Esophagus muscularis mucosa (tissue), 4 donors: ENCODE measurements around the gene GRID1. TPM values are rescaled to one million over a fixed set of nuclear protein-coding genes. Genes with fewer than 3 reads are reported as not detected.

Experiments
- DNase-seq: peaks from one replicate; pipeline ENCODE4 v3.0.0-alpha.2; 2017; ENCODE audit errors: extremely low spot score
- H3K27ac ChIP-seq, 4 donors: fragments of 200-600 bp; sonication (generic); replicated peaks in 1 of 4; 1 replicate in 3 of 4; 2 replicates in 1 of 4; pipeline ENCODE4 v1.5.1; 2016 to 2019; ENCODE audit warnings: mild to moderate bottlenecking in 1 of 4
- H3K27me3 ChIP-seq, 4 donors: fragments of 200-600 bp; sonication (generic); one replicate each; pipeline versions ENCODE4 v1.5.1 to v1.6.0; 2016 to 2019
- H3K36me3 ChIP-seq, 4 donors: fragments of 200-600 bp; sonication (generic); one replicate each; pipeline ENCODE4 v1.5.1; 2016 to 2019
- H3K4me1 ChIP-seq, 4 donors: fragments of 200-600 bp; sonication (generic); one replicate each; pipeline ENCODE4 v1.5.1; 2016 to 2019
- H3K4me3 ChIP-seq, 4 donors: fragments of 200-600 bp; sonication (generic); 1 replicate in 2 of 4; 2 replicates in 2 of 4; pipeline ENCODE4 v1.5.1; 2016 to 2019; ENCODE audit warnings: mild to moderate bottlenecking in 4 of 4, moderate library complexity in 1 of 4
- H3K9me3 ChIP-seq, 4 donors: fragments of 200-600 bp; sonication (generic); 1 replicate in 3 of 4; 2 replicates in 1 of 4; pipeline ENCODE4 v1.5.1; 2016 to 2019
- CTCF ChIP-seq, 3 experiments: fragments of 200-600 bp in 2 of 3; fragments of 450-650 bp in 1 of 3; sonication (generic) in 2 of 3; IDR thresholded peaks; one replicate each; pipeline ENCODE4 v1.5.1; 2017 to 2019; ENCODE audit warnings: antibody characterized with exemption in 3 of 3, mild to moderate bottlenecking in 2 of 3, moderate library complexity in 1 of 3
- EP300 ChIP-seq: sonication (generic); formaldehyde crosslinking; IDR thresholded peaks from one replicate; pipeline ENCODE4 v1.6.1; 2017; ENCODE audit warnings: antibody characterized with exemption
- POLR2A ChIP-seq: fragments of 450-650 bp; IDR thresholded peaks from one replicate; pipeline ENCODE4 v1.6.1; 2017; ENCODE audit warnings: antibody characterized with exemption, moderate library complexity, mild to moderate bottlenecking, low read depth
- POLR2AphosphoS5 ChIP-seq, 2 donors: sonication (generic); formaldehyde crosslinking; IDR thresholded peaks; one replicate each; pipeline ENCODE4 v1.6.1; 2017; ENCODE audit warnings: antibody characterized with exemption in 2 of 2
- WGBS: methylation state at CpG from one replicate; pipeline ENCODE4 v1.1.5; 2018; 5-methylcytosine and 5-hydroxymethylcytosine counted together
- intact Hi-C: fragments of 100-400 bp; cut with DNase I; formaldehyde crosslinking; loops from one replicate; pipeline ENCODE4 v1.15.1; 2023
- total RNA-seq, 4 donors: library from RNA; depleted of rRNA; stranded (reverse); fragments of >200 nt; gene quantifications; one replicate each; pipeline versions ENCODE4 v1.1.0 to v1.2.1, GENCODE V29; 2016

The GRID1 gene
- total RNA-seq, 4 donors from 2014 or later = under 0.01 to 1.3 (median 1.1) TPM

- 82% methylated on average over 4 of the region's 5 CpGs for WGBS
- Histone ChIP-seq H3K27ac (no peak overlapping the region), H3K4me3 (no peak overlapping the region), H3K36me3 (no peaks in the 10 kb centered on the region), H3K9me3 (no peaks in the 10 kb centered on the region), H3K4me1 (no peaks in the 10 kb centered on the region), H3K27me3 (peaks cover 0 to 26% (median 0%) of the 10 kb centered on the region in 4 donors)
- intact Hi-C loops = no loop called here
- TF ChIP-seq CTCF (IDR thresholded peaks at IDR 0.05) (no peak), POLR2AphosphoS5 (IDR thresholded peaks at IDR 0.05) (no peak), EP300 (no peak), POLR2A (no peak)
- DNase-seq = no peak
Observed at GRCh38 chr10:86316990-86317389, 49.6 kb downstream of the GRID1 start.

GRCh38 chr10:86316274-86316835 is 50.2 kb downstream of the GRID1 start:
- WGBS = 83% methylated on average over 4 of the region's 4 CpGs
- Histone ChIP-seq H3K4me1 (no peaks in the 10 kb centered on the region), H3K9me3 (no peaks in the 10 kb centered on the region), H3K4me3 (no peak overlapping the region), H3K36me3 (no peaks in the 10 kb centered on the region), H3K27ac (no peak overlapping the region), H3K27me3 (peaks cover 0 to 22% (median 0%) of the 10 kb centered on the region in 4 donors)
- intact Hi-C loops = no loop called here
- TF ChIP-seq POLR2AphosphoS5 (IDR thresholded peaks at IDR 0.05) (no peak), POLR2A (no peak), CTCF (IDR thresholded peaks at IDR 0.05) (no peak), EP300 (no peak)
- no peak for DNase-seq

GRCh38 chr10:86315549-86315942 is 51.0 kb downstream of the GRID1 start:
- Histone ChIP-seq H3K36me3 (no peaks in the 10 kb centered on the region), H3K9me3 (no peaks in the 10 kb centered on the region), H3K4me3 (no peak overlapping the region), H3K27me3 (peaks cover 0 to 19% (median 0%) of the 10 kb centered on the region in 4 donors), H3K27ac (no peak overlapping the region), H3K4me1 (no peaks in the 10 kb centered on the region)
- intact Hi-C loops = no loop called here
- no peak for TF ChIP-seq POLR2A
- no peak for TF ChIP-seq EP300
- DNase-seq = no peak

GRCh38 chr10:86314616-86315548 is 51.7 kb downstream of the GRID1 start:
- no peak overlapping the region for H3K4me3 ChIP-seq
- H3K9me3 ChIP-seq = no peaks in the 10 kb centered on the region
- no peaks in the 10 kb centered on the region for H3K4me1 ChIP-seq
- TF ChIP-seq POLR2A (no peak), POLR2AphosphoS5 (IDR thresholded peaks at IDR 0.05) (no peak), CTCF (IDR thresholded peaks at IDR 0.05) (no peak)
- peaks cover 0 to 25% (median 0%) of the 10 kb centered on the region in 4 donors for H3K27me3 ChIP-seq
- intact Hi-C loops = no loop called here
- H3K36me3 ChIP-seq = no peaks in the 10 kb centered on the region
- WGBS = 83% methylated on average over 5 of the region's 7 CpGs
- no peak for DNase-seq
- no peak overlapping the region for H3K27ac ChIP-seq

- Histone ChIP-seq H3K4me1 (no peaks in the 10 kb centered on the region), H3K27me3 (peaks cover 0 to 18% (median 0%) of the 10 kb centered on the region in 4 donors), H3K36me3 (no peaks in the 10 kb centered on the region), H3K27ac (no peak overlapping the region), H3K4me3 (no peak overlapping the region), H3K9me3 (no peaks in the 10 kb centered on the region)
- no peak for TF ChIP-seq EP300
- TF ChIP-seq POLR2A = no peak
- WGBS = 81% methylated on average over 9 of the region's 10 CpGs
- DNase-seq = no peak
- intact Hi-C loops = no loop called here
Observed at GRCh38 chr10:86313621-86314041, 53.0 kb downstream of the GRID1 start.
